T47D (cell line): ENCODE data around the gene TROAP.
"Not testable (repeated sequence)": the region's sequence is repeated elsewhere in the genome, so short reads cannot be mapped to it uniquely, and the experiment has no call there.

Experiments used
- DNase-seq, 2 experiments: peaks; one replicate each; pipeline versions ENCODE4 v3.0.0 to v3.0.0-alpha.2; 2011 to 2012; ENCODE audit warnings: low read depth in 1 of 2, low spot score in 1 of 2
- JUND ChIP-seq: IDR thresholded peaks from 2 replicates; pipeline ENCODE4 v1.6.1; 2012; ENCODE audit warnings: low read depth
- in situ Hi-C: cut with HindIII; loops from 2 replicates; pipeline ENCODE4 v1.10.0; 2016; ENCODE audit warnings: low sequenced_read_pairs, low pct_unique_long_range_greater_than_20kb

The TROAP gene

DNA sequence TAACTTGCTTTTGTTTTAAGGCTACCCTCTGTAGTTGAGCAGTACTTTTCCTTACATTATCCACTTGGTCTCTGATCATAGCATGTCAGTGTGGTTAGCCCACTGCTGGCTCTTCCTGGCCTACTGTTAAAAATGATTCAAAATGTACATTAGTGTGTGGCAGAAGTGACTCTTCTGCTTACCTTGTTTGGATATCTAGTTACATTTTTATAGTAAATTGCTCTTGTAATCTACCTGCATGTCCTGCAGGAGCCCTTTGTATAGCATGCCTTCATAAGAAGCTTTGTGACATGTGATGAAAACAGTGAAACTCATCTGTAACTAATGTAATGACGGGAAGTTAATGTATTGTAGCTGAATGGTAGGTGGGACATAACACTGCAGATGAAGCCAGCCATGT is 52.4 kb downstream of the TROAP start:
- no peak for TF ChIP-seq JUND
- no peak for DNase-seq
- in situ Hi-C loops = no loop called here

DNA sequence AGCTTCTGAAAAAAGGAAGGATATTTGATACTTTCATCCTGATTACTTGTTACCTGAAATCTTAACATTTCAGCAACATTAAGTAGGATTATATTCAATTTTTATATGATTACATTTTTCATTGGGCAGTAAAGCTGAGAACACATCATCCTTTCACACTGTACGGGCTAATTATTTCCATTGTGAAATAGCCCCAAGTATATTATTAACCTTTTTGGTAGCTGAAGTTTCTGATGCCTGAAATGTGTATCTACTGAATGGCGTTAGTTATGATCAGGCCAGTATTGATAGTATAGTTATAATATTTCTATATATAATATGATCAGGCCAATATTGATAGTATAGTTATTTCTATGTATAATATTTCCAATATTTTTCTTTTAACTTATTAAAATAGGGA is 54.3 kb downstream of the TROAP start:
- no peak for DNase-seq
- no peak for TF ChIP-seq JUND
- in situ Hi-C loops = no loop called here

- DNase-seq, in situ Hi-C loops: not testable (repeated sequence)
Measured at GRCh38 chr12:49380184-49380583, 57.1 kb downstream of the TROAP start.
